ENCODE data around the gene RHEB.

RHEB gene

DNA sequence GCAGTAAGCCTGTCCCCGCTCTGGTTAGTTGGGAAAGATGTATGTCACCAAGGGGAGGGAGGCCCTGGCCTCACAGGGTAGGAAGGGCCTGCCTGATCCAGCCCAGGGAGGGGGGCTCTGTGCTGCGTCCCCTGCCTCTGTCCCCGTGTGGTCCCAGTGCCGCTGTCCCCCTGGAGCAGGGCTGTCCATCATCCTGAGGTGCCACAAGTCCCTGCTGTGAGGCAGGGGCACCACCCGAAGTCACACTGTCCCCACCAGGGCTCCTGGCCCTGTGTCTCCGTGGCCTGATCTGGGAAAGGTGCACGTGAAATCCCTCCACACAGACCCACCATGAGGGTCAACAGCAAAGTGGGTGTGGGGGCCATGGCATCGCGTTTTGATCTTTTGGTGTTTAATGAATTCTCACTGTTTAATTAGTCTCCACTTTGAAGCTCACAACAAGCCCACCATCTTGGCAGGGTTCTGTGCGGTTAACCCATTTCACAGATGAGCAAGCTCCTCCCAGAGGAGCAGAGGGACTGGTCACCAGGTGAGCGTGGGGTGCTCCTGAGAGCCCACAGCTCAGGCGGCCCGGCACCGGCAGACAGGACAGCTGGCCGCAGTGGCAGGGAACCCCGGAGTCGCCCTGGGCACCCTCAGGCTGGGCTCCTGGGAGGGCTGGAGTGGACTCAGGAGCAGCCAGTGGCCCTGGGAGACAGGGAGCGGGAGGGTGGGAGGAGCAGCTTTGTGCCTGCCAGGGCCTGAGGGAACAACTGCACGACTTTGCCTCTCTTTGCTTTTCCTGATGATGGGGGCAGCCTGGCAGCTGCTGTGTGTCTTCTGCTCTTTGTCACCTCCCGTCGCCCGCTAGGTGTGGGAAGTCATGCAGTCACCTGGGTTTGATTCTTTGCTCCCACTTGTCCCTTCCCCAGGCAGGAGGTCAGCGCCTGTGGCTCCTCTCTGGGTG lies 67.8 kb downstream of the RHEB start:
- H3F3A ChIP-seq (ENCODE audit: control insufficient read depth, insufficient read depth): no peaks in the 10 kb centered on the region
- H3K4me3 ChIP-seq (ENCODE audit: low read length): no peak overlapping the region
- no peaks in the 10 kb centered on the region for H3K79me2 ChIP-seq (ENCODE audit: control insufficient read depth, low read length)
- no peaks in the 10 kb centered on the region for H3K4me1 ChIP-seq (ENCODE audit: control insufficient read depth, low read length)
- TF ChIP-seq, protein P1, sequence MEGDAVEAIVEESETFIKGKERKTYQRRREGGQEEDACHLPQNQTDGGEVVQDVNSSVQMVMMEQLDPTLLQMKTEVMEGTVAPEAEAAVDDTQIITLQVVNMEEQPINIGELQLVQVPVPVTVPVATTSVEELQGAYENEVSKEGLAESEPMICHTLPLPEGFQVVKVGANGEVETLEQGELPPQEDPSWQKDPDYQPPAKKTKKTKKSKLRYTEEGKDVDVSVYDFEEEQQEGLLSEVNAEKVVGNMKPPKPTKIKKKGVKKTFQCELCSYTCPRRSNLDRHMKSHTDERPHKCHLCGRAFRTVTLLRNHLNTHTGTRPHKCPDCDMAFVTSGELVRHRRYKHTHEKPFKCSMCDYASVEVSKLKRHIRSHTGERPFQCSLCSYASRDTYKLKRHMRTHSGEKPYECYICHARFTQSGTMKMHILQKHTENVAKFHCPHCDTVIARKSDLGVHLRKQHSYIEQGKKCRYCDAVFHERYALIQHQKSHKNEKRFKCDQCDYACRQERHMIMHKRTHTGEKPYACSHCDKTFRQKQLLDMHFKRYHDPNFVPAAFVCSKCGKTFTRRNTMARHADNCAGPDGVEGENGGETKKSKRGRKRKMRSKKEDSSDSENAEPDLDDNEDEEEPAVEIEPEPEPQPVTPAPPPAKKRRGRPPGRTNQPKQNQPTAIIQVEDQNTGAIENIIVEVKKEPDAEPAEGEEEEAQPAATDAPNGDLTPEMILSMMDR (IDR thresholded peaks at IDR 0.05; ENCODE audit: low read depth, low read length, poor library complexity, severe bottlenecking): no peak
- TF ChIP-seq EZH2phosphoT487 (IDR thresholded peaks at IDR 0.05; ENCODE audit: borderline replicate concordance, low read length): no peak
- H4K20me1 ChIP-seq (ENCODE audit: control insufficient read depth, insufficient read depth, low read depth, low read length): no peaks in the 10 kb centered on the region
- H3K9me3 ChIP-seq (ENCODE audit: control insufficient read depth, insufficient read depth, low read length): no peaks in the 10 kb centered on the region
- no peaks in the 10 kb centered on the region for H3K36me3 ChIP-seq (ENCODE audit: control insufficient read depth, low read length)
- H3K27ac ChIP-seq (ENCODE audit: low read depth, low read length): no peak overlapping the region
- H3K27me3 ChIP-seq (ENCODE audit: control insufficient read depth, low read length): peaks cover 9% of the 10 kb centered on the region; the same call in 1 of the 2 replicates
- H3K4me2 ChIP-seq (ENCODE audit: low read length): no peak overlapping the region
- no peaks in the 10 kb centered on the region for H3K9me2 ChIP-seq (replicated peaks; ENCODE audit: control insufficient read depth, low read length)

DNA sequence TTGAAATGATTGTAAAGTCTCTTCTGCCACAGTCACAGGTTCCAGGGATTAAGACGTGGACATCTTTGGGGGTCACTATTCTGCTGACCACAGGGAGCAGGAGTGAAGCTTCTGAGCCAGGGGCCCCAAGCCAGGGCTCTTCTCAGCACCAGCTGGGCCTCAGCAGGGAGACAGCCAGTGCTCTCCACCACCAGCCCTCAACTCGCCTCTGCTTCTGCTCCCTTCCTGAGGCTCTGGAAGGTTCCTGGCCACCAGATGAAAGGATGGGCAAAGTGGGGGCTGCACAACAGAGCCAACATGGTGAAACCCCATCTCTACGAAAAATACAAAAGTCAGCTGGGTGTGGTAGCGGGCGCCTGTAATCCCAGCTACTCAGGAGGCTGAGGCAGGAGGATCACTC lies 68.5 kb downstream of the RHEB start:
- Histone ChIP-seq H3K4me3 (ENCODE audit: low read length) (no peak overlapping the region), H3K79me2 (ENCODE audit: control insufficient read depth, low read length) (no peaks in the 10 kb centered on the region), H3K36me3 (ENCODE audit: control insufficient read depth, low read length) (no peaks in the 10 kb centered on the region), H3F3A (ENCODE audit: control insufficient read depth, insufficient read depth) (no peaks in the 10 kb centered on the region), H3K27ac (ENCODE audit: low read depth, low read length) (no peak overlapping the region), H3K4me2 (ENCODE audit: low read length) (no peak overlapping the region), H3K9me3 (ENCODE audit: control insufficient read depth, insufficient read depth, low read length) (no peaks in the 10 kb centered on the region), H4K20me1 (ENCODE audit: control insufficient read depth, insufficient read depth, low read depth, low read length) (no peaks in the 10 kb centered on the region), H3K4me1 (ENCODE audit: control insufficient read depth, low read length) (no peaks in the 10 kb centered on the region), H3K9me2 (replicated peaks; ENCODE audit: control insufficient read depth, low read length) (no peaks in the 10 kb centered on the region), H3K27me3 (ENCODE audit: control insufficient read depth, low read length) (peaks cover 9% of the 10 kb centered on the region; the same call in 1 of the 2 replicates)
- no peak for TF ChIP-seq EZH2phosphoT487 (IDR thresholded peaks at IDR 0.05; ENCODE audit: borderline replicate concordance, low read length)

DNA sequence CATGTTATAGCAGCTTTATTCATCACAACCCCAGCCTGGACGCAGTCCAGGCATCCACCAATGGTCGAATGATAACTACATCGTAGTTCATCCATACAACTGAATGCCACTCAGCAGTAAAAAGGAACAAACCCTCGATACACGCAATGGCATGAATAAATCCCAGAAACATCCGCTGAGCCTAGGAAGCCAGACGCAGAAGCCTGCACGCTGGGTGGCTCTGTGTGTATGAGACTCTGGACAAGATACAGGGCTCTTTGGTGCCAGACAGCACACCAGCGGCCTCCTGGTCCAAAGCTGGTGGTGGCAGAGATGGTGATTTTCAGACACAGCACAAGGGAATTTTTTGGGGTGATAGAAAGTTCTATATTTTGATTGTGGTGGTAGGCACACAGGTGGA lies 69.7 kb downstream of the RHEB start:
- no peak overlapping the region for H3K4me3 ChIP-seq (ENCODE audit: low read length)
- no peaks in the 10 kb centered on the region for H3K9me3 ChIP-seq (ENCODE audit: control insufficient read depth, insufficient read depth, low read length)
- no peak for TF ChIP-seq EZH2phosphoT487 (IDR thresholded peaks at IDR 0.05; ENCODE audit: borderline replicate concordance, low read length)
- TF ChIP-seq, protein P1 (IDR thresholded peaks at IDR 0.05; ENCODE audit: low read depth, low read length, poor library complexity, severe bottlenecking): no peak
- H3K27me3 ChIP-seq (ENCODE audit: control insufficient read depth, low read length): peaks cover 10% of the 10 kb centered on the region; the same call in 1 of the 2 replicates
- no peaks in the 10 kb centered on the region for H3K79me2 ChIP-seq (ENCODE audit: control insufficient read depth, low read length)
- H3K27ac ChIP-seq (ENCODE audit: low read depth, low read length): no peak overlapping the region
- H3K9me2 ChIP-seq (replicated peaks; ENCODE audit: control insufficient read depth, low read length): no peaks in the 10 kb centered on the region
- H4K20me1 ChIP-seq (ENCODE audit: control insufficient read depth, insufficient read depth, low read depth, low read length): no peaks in the 10 kb centered on the region
- no peaks in the 10 kb centered on the region for H3F3A ChIP-seq (ENCODE audit: control insufficient read depth, insufficient read depth)
- H3K36me3 ChIP-seq (ENCODE audit: control insufficient read depth, low read length): no peaks in the 10 kb centered on the region
- H3K4me2 ChIP-seq (ENCODE audit: low read length): no peak overlapping the region
- no peaks in the 10 kb centered on the region for H3K4me1 ChIP-seq (ENCODE audit: control insufficient read depth, low read length)
